GM20000 (cell line): ENCODE results near the gene STX10.

ENCODE experiments used
- DNase-seq: peaks from one replicate; pipeline ENCODE4 v3.0.0; 2012; ENCODE audit warnings: low spot score
- CTCF ChIP-seq: IDR thresholded peaks from 2 replicates; pipeline ENCODE4 v1.5.1; 2012; ENCODE audit warnings: mild to moderate bottlenecking, control low read depth; ENCODE audit errors: extremely low read depth, missing control alignments

STX10 gene

GRCh38 chr19:13095393-13095784, 54.8 kb downstream of the STX10 start:
- peak; percentile 69 for DNase-seq
- no peak for TF ChIP-seq CTCF

- TF ChIP-seq CTCF = no peak
- peak; percentile 76 for DNase-seq
These were observed 55.3 kb downstream of the STX10 start for GRCh38 chr19:13094771-13095392.

GRCh38 chr19:13094106-13094504, 56.1 kb downstream of the STX10 start:
- DNase-seq = no peak
- no peak for TF ChIP-seq CTCF
